Pancreas (tissue), 10 donors: Measurements from ENCODE around the gene ADCY2. TPM values are rescaled to one million over a fixed set of nuclear protein-coding genes. Genes with fewer than 3 reads are reported as not detected.

Source experiments
- ATAC-seq, 4 donors: fragments of 200-7000 bp; cut with Tn5 transposase; one replicate each; pipeline versions ENCODE4 v1.8.0 to v1.9.1; 2020; ENCODE audit warnings: mild to moderate bottlenecking in 4 of 4, moderate library complexity in 4 of 4
- DNase-seq, 6 donors: peaks; one replicate each; pipeline ENCODE4 v3.0.0-alpha.2; 2020
- FAIRE-seq: peaks from 2 replicates; lab custom pipeline; 2012; peaks lifted over from hg19 to GRCh38; lab: Jason Lieb, UNC
- H3K27ac ChIP-seq, 4 donors: fragments of 200-600 bp; sonication (generic); 1 replicate in 3 of 4; 2 replicates in 1 of 4; pipeline versions ENCODE4 v1.5.0 to v1.8.0; 2020
- H3K27me3 ChIP-seq, 4 donors: fragments of 200-600 bp; one replicate each; pipeline ENCODE4 v1.8.0; 2021
- H3K36me3 ChIP-seq, 3 donors: fragments of 200-600 bp; sonication (generic) in 1 of 3; one replicate each; pipeline versions ENCODE4 v1.5.0 to v1.8.0; 2020 to 2021
- H3K4me1 ChIP-seq, 3 donors: fragments of 200-600 bp; one replicate each; pipeline ENCODE4 v1.8.0; 2021
- H3K4me3 ChIP-seq, 4 donors: fragments of 200-600 bp; sonication (generic) in 2 of 4; one replicate each; pipeline versions ENCODE4 v1.5.0 to v1.8.0; 2020 to 2021
- H3K9me3 ChIP-seq, 4 donors: fragments of 200-600 bp; one replicate each; pipeline ENCODE4 v1.8.0; 2021
- CTCF ChIP-seq, 4 donors: fragments of 200-600 bp; sonication (generic) in 3 of 4; IDR thresholded peaks; one replicate each; pipeline versions ENCODE4 v1.5.0 to v1.8.0; 2021; ENCODE audit warnings: antibody characterized with exemption in 4 of 4
- WGBS, 2 donors: extraction: QIAGEN DNeasy Blood & Tissue Kit; methylation state at CpG; one replicate each; pipeline ENCODE4 v1.1.7; 2013; 5-methylcytosine and 5-hydroxymethylcytosine counted together
- intact Hi-C, 3 donors: fragments of 100-400 bp; cut with DNase I; formaldehyde crosslinking; loops; one replicate each; pipeline versions ENCODE4 v1.11.1 to v1.14.2; 2022
- polyA plus RNA-seq, 2 donors: library from polyadenylated mRNA; stranded (reverse); fragments of 200-250 nt; gene quantifications; one replicate each; pipeline ENCODE4 v1.2.3, GENCODE V29; 2013
- total RNA-seq, 6 donors: library from RNA; stranded (reverse); fragmentation: NEBNext Ultra II Directional in 4 of 6; extraction: Animal tissue kit (Norgen Biotek cat#: 25700) in 4 of 6; gene quantifications; one replicate each; pipeline versions ENCODE4 v1.2.1 to v1.2.4, GENCODE V29; 2021 to 2023
- donor health status: healthy with polysubstance abuse.
- donor health status: DM: no; HTN: no; CAD: no; lungs with moderate emphysema.
- donor health status: DM: no; HTN: no; CAD: no.
- donor health status: control.
- donor health status: control.
- donor health status: Bipolar disorder and iron deficiency.
- donor health status: DM: yes; HTN: yes; CAD: no.
- donor health status: DM: no; HTN: no; CAD: no.
- donor health status: DM: no; HTN: no; CAD: no.
- donor health status: DM: yes; HTN: yes; CAD: no.

Gene ADCY2
- total and polyA plus RNA-seq, 8 donors: 0.19 to 2.2 (median 0.50) TPM

GRCh38 chr5:7461371-7461770 is 65.4 kb downstream of the ADCY2 start:
- ATAC-seq (no peak), DNase-seq (no peak), FAIRE-seq (no peak)
- no peaks in the 10 kb centered on the region for H3K4me1 ChIP-seq
- intact Hi-C loops: no loop called here
- peaks cover 0 to 5% (median 0%) of the 10 kb centered on the region in 4 donors for H3K27me3 ChIP-seq
- H3K27ac ChIP-seq: no peak overlapping the region
- TF ChIP-seq CTCF (IDR thresholded peaks at IDR 0.05): no peak
- H3K36me3 ChIP-seq: no peaks in the 10 kb centered on the region
- no peaks in the 10 kb centered on the region for H3K9me3 ChIP-seq
- 71 to 84% methylated on average over 1 of the region's 1 CpG for WGBS, 2 donors
- no peak overlapping the region for H3K4me3 ChIP-seq

DNA sequence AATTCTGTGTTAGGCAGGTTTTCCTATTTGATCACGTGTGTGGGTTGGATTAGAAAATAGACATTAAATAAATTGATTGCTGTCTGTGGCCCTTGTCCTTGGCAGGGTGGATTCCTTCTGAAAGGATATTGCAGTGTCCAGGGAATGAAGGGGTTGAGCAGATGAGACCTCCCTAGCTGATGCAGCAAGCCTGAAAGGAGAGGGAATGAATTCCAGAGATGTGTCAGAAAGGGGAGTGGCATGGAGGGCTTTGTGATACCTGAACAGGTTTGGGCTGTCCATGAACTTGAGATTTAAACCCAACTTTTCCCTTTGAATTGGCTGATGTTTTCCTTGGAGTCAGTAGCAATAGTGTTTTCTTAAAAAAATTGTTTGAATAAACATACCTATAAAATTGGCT is 66.8 kb downstream of the ADCY2 start:
- no peak for DNase-seq
- TF ChIP-seq CTCF (IDR thresholded peaks at IDR 0.05): no peak
- Histone ChIP-seq H3K4me3 (no peak overlapping the region), H3K27me3 (peaks cover 0 to 5% (median 0%) of the 10 kb centered on the region in 4 donors), H3K36me3 (no peaks in the 10 kb centered on the region), H3K9me3 (no peaks in the 10 kb centered on the region), H3K27ac (no peak overlapping the region), H3K4me1 (no peaks in the 10 kb centered on the region)
- WGBS, 2 donors: 71 to 86% methylated on average over 1 of the region's 1 CpG
- no peak for FAIRE-seq
- ATAC-seq: no peak
- intact Hi-C loops: no loop called here

GRCh38 chr5:7464182-7464581 is 68.2 kb downstream of the ADCY2 start:
- FAIRE-seq: no peak
- TF ChIP-seq CTCF (IDR thresholded peaks at IDR 0.05): no peak
- Histone ChIP-seq H3K27ac (no peak overlapping the region), H3K36me3 (no peaks in the 10 kb centered on the region), H3K4me1 (no peaks in the 10 kb centered on the region), H3K27me3 (peaks cover 0 to 5% (median 0%) of the 10 kb centered on the region in 4 donors), H3K4me3 (no peak overlapping the region), H3K9me3 (no peaks in the 10 kb centered on the region)
- ATAC-seq: no peak
- intact Hi-C loops: no loop called here
- 79 to 86% methylated on average over 3 of the region's 3 CpGs for WGBS, 2 donors
- DNase-seq: no peak

DNA sequence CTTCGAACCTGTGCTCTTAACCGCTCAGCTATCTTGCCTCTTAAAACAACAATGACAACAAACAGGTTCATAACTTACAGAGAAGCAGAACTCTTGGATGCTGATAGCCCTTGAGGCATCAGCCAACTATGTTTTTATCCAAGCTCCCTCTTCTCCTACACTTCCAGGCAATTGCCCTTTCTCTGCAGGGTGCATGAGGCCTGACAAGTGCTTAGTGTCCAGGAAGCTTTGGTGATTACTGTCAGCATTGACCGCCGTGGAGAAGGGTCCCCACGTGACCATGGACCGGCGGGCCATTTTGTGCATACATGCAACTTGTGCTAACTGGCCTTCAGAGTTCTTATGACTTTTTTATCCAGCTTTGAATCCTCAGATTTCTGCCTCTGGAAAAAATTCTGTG is 71.2 kb downstream of the ADCY2 start:
- intact Hi-C loops: no loop called here
- H3K27me3 ChIP-seq: peaks cover 0 to 5% (median 0%) of the 10 kb centered on the region in 4 donors
- H3K4me3 ChIP-seq: no peak overlapping the region
- H3K36me3 ChIP-seq: no peaks in the 10 kb centered on the region
- DNase-seq: no peak
- no peak for FAIRE-seq
- TF ChIP-seq CTCF (IDR thresholded peaks at IDR 0.05): no peak
- H3K9me3 ChIP-seq: no peaks in the 10 kb centered on the region
- H3K4me1 ChIP-seq: no peaks in the 10 kb centered on the region
- no peak overlapping the region for H3K27ac ChIP-seq
- ATAC-seq: no peak
- 68 to 79% methylated on average over 7 of the region's 7 CpGs for WGBS, 2 donors

- Histone ChIP-seq H3K4me3 (no peak overlapping the region), H3K27me3 (peaks cover 0 to 5% (median 0%) of the 10 kb centered on the region in 4 donors), H3K36me3 (no peaks in the 10 kb centered on the region), H3K4me1 (no peaks in the 10 kb centered on the region), H3K27ac (no peak overlapping the region), H3K9me3 (no peaks in the 10 kb centered on the region)
- DNase-seq (no peak), FAIRE-seq (no peak), ATAC-seq (no peak)
- intact Hi-C loops: no loop called here
- 54 to 63% methylated on average over 2 of the region's 2 CpGs for WGBS, 2 donors
- no peak for TF ChIP-seq CTCF (IDR thresholded peaks at IDR 0.05)
Observed at GRCh38 chr5:7468742-7469141, 72.8 kb downstream of the ADCY2 start.
